Ovary (tissue), 3 donors: Measurements from ENCODE around the gene KIAA1671.

Experiments
- EP300 ChIP-seq: sonication (generic); formaldehyde crosslinking; IDR thresholded peaks from one replicate; pipeline ENCODE4 v1.6.1; 2017; ENCODE audit warnings: antibody characterized with exemption
- POLR2A ChIP-seq: fragments of 450-650 bp; IDR thresholded peaks from one replicate; pipeline ENCODE4 v1.6.1; 2017; ENCODE audit warnings: antibody characterized with exemption, mild to moderate bottlenecking, moderate library complexity
- TF ChIP-seq, protein P1 (sequence below), 3 donors: fragments of 450-650 bp in 2 of 3; fragments of 200-600 bp in 1 of 3; IDR thresholded peaks; one replicate each; pipeline versions ENCODE4 v1.5.1 to v1.8.0; 2016 to 2022; ENCODE audit warnings: antibody characterized with exemption in 3 of 3, mild to moderate bottlenecking in 1 of 3
- donor health status: DM: no; HTN: no; CAD: no.

GRCh38 chr22:25176799-25177198, 224.3 kb downstream of the KIAA1671 start:
- TF ChIP-seq, protein P1, sequence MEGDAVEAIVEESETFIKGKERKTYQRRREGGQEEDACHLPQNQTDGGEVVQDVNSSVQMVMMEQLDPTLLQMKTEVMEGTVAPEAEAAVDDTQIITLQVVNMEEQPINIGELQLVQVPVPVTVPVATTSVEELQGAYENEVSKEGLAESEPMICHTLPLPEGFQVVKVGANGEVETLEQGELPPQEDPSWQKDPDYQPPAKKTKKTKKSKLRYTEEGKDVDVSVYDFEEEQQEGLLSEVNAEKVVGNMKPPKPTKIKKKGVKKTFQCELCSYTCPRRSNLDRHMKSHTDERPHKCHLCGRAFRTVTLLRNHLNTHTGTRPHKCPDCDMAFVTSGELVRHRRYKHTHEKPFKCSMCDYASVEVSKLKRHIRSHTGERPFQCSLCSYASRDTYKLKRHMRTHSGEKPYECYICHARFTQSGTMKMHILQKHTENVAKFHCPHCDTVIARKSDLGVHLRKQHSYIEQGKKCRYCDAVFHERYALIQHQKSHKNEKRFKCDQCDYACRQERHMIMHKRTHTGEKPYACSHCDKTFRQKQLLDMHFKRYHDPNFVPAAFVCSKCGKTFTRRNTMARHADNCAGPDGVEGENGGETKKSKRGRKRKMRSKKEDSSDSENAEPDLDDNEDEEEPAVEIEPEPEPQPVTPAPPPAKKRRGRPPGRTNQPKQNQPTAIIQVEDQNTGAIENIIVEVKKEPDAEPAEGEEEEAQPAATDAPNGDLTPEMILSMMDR (IDR thresholded peaks at IDR 0.05) = no peak
- TF ChIP-seq POLR2A (no peak), EP300 (no peak)
